Measurements from ENCODE around the gene FOXP3. TPM values are rescaled to one million over a fixed set of nuclear protein-coding genes. Genes with fewer than 3 reads are reported as not detected.

The FOXP3 gene
- polyA plus RNA-seq, 1 experiment, result 0.09 TPM

GRCh38 chrX:49262603-49263002 is 1.9 kb downstream of the FOXP3 start:
- ChIA-PET POLR2A (no interaction called here), CTCF (no interaction called here)
- H3K4me3 ChIP-seq (ENCODE audit: low read depth, low read length), result no peak overlapping the region
- no peak overlapping the region for H3K27ac ChIP-seq (ENCODE audit: low read depth, low read length)
- no peaks in the 10 kb centered on the region for H3K9me3 ChIP-seq (ENCODE audit: control insufficient read depth, insufficient read depth, low read length)
- H3K27me3 ChIP-seq (ENCODE audit: control insufficient read depth, insufficient read depth, low read length), result peaks cover 2% of the 10 kb centered on the region
- no peak for DNase-seq (ENCODE audit: low read depth, low spot score)
- TF ChIP-seq CTCF (IDR thresholded peaks at IDR 0.05; ENCODE audit: low read depth, low read length), result no peak

GRCh38 chrX:49260221-49260985 is 4.1 kb downstream of the FOXP3 start:
- no peaks in the 10 kb centered on the region for H3K9me3 ChIP-seq (ENCODE audit: control insufficient read depth, insufficient read depth, low read length)
- CTCF ChIA-PET, result no interaction called here
- no peak for TF ChIP-seq CTCF (IDR thresholded peaks at IDR 0.05; ENCODE audit: low read depth, low read length)
- no peak overlapping the region for H3K27ac ChIP-seq (ENCODE audit: low read depth, low read length)
- POLR2A ChIA-PET, result no interaction called here
- no peak overlapping the region for H3K4me3 ChIP-seq (ENCODE audit: low read depth, low read length)
- no peak for DNase-seq (ENCODE audit: low read depth, low spot score)
- peaks cover 2% of the 10 kb centered on the region for H3K27me3 ChIP-seq (ENCODE audit: control insufficient read depth, insufficient read depth, low read length)

GRCh38 chrX:49258749-49259124 is 5.8 kb downstream of the FOXP3 start:
- ChIA-PET CTCF (no interaction called here), POLR2A (no interaction called here)
- no peak overlapping the region for H3K27ac ChIP-seq (ENCODE audit: low read depth, low read length)
- TF ChIP-seq CTCF (IDR thresholded peaks at IDR 0.05; ENCODE audit: low read depth, low read length), result no peak
- no peaks in the 10 kb centered on the region for H3K9me3 ChIP-seq (ENCODE audit: control insufficient read depth, insufficient read depth, low read length)
- no peak overlapping the region for H3K4me3 ChIP-seq (ENCODE audit: low read depth, low read length)
- H3K27me3 ChIP-seq (ENCODE audit: control insufficient read depth, insufficient read depth, low read length), result no peaks in the 10 kb centered on the region
- no peak for DNase-seq (ENCODE audit: low read depth, low spot score)

GRCh38 chrX:49257846-49258748 is 6.4 kb downstream of the FOXP3 start:
- POLR2A ChIA-PET, result no interaction called here
- DNase-seq (ENCODE audit: low read depth, low spot score), result no peak
- H3K9me3 ChIP-seq (ENCODE audit: control insufficient read depth, insufficient read depth, low read length), result no peaks in the 10 kb centered on the region
- H3K27me3 ChIP-seq (ENCODE audit: control insufficient read depth, insufficient read depth, low read length), result no peaks in the 10 kb centered on the region
- no peak overlapping the region for H3K4me3 ChIP-seq (ENCODE audit: low read depth, low read length)
- no peak overlapping the region for H3K27ac ChIP-seq (ENCODE audit: low read depth, low read length)
- no peak for TF ChIP-seq CTCF (IDR thresholded peaks at IDR 0.05; ENCODE audit: low read depth, low read length)
- CTCF ChIA-PET, result no interaction called here
